Lower leg skin (tissue), 3 donors: ENCODE results near the gene DCDC2.

Experiments used
- CTCF ChIP-seq, 3 donors: fragments of 450-650 bp; IDR thresholded peaks; one replicate each; pipeline ENCODE4 v1.5.1; 2016; ENCODE audit warnings: antibody characterized with exemption in 3 of 3, mild to moderate bottlenecking in 3 of 3, moderate library complexity in 2 of 3
- POLR2A ChIP-seq, 2 donors: fragments of 450-650 bp; IDR thresholded peaks; one replicate each; pipeline ENCODE4 v1.6.1; 2016 to 2017; ENCODE audit warnings: antibody characterized with exemption in 2 of 2, mild to moderate bottlenecking in 1 of 2, moderate library complexity in 1 of 2

DNA sequence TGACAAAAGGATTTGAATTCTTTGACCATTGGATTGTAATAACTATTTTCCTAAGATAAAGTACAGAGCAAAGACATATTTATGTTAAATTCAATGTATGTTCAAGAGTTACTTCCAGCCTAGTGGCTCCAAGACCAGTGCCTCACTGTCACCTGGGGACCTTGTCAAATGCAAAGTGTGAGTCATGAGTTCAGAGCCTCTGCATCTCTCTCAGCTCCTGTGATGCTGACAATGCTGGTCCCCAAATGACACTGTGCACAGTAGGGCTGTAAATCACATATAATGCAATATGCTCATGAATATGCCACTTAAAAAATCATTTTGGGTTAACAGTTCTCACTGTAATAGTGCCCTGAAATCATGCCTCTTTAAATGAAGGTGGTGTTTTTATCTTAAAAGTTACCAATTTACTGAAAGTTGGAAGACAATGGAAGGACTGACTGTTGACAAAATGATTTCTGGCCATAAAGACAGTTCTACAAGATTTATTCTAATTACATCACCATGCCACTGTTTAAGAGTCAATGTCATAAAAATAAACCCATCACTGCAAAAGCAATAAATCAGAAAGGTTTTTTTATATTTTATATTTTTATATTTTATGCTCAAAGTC, 169.8 kb downstream of the DCDC2 start:
- TF ChIP-seq CTCF (IDR thresholded peaks at IDR 0.05): no peak
- TF ChIP-seq POLR2A (IDR thresholded peaks at IDR 0.05): no peak
